ENCODE data around the gene KCNT2. TPM values are rescaled to one million over a fixed set of nuclear protein-coding genes. Genes with fewer than 3 reads are reported as not detected.
A peak's percentile ranks its signal among the peaks of the same experiment; 100 is the strongest.

Gene KCNT2
- total and polyA plus RNA-seq, 4 donors, result 1.7 to 11.2 (median 6.8) TPM

DNA sequence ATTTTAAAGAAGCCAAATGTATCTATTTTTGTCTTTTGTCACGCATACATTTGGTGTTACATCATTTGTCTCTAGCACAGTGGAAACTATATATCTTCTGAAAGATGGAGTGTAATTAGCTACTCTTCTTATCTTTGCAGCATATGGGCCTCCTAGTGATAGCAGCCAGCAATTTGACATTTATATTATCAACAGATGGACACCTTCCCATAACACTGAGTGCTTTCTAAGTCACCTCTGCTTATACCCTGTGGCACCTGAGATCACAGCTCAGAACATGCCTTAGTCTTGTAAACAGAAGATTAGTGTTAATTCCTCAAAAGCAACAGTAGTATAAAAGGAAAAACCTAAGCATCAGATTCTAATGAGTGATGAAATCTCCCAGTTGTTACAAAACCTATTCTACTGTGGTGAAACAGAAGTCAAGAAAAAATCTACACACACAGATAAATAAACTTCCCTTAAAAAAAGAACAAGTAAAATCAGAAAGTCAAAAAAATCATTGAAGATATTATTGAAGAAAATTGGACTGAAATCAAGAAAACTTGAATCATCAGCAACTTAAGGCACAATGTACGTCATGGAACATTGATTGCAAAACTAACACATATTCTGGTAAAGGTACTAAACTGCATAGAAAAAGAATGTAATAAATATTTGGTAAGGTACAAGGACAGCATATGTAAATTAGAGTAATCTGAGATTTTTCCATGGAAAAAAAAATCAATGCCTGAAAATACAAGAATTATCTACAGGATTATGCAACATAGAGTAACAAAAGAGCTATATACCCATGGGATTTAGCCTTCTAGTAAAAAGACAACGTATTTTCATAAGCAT is 61.7 kb downstream of the KCNT2 start:
- Histone ChIP-seq H3K4me1 (ENCODE audit: control insufficient read depth in 4 of 4, insufficient read depth in 4 of 4, low read length in 3 of 4) (peaks cover 0 to 14% (median under 1%) of the 10 kb centered on the region in 4 donors), H3K9ac (ENCODE audit: low read depth in 1 of 2, low read length in 2 of 2) (no peak overlapping the region), H3K27ac (ENCODE audit: low read depth in 1 of 2, low read length in 2 of 2) (peak overlapping the region; percentile 6 to 50), H3K4me3 (ENCODE audit: low read depth in 1 of 3, low read length in 3 of 3) (no peak overlapping the region), H3K36me3 (ENCODE audit: control insufficient read depth in 4 of 4, insufficient read depth in 3 of 4, low read depth in 1 of 4, low read length in 3 of 4) (no peaks in the 10 kb centered on the region), H3K27me3 (ENCODE audit: control insufficient read depth in 4 of 4, insufficient read depth in 4 of 4, low read length in 3 of 4) (no peaks in the 10 kb centered on the region), H3K9me3 (ENCODE audit: control insufficient read depth in 4 of 4, low read length in 3 of 4) (no peaks in the 10 kb centered on the region)
- no peak for DNase-seq (ENCODE audit: low spot score)
- 49% methylated on average over 3 of the region's 3 CpGs for WGBS
- TF ChIP-seq HNF4A (conservative IDR thresholded peaks at IDR 0.05) (peak; percentile 58 to 60), RAD21 (IDR thresholded peaks at IDR 0.05) (peak; percentile 32 to 51), FOXA1 (IDR thresholded peaks at IDR 0.05) (no peak), EGR1 (IDR thresholded peaks at IDR 0.05; ENCODE audit: low read depth in 2 of 2) (peak; percentile 76 to 93), RXRA (IDR thresholded peaks at IDR 0.05) (peak; percentile 64 to 84), JUND (IDR thresholded peaks at IDR 0.05) (peak; percentile 73 to 94), YY1 (IDR thresholded peaks at IDR 0.05) (no peak), HNF4G (IDR thresholded peaks at IDR 0.05) (peak; percentile 13), SP1 (IDR thresholded peaks at IDR 0.05) (peak; percentile 70)
- TF ChIP-seq, protein P1, sequence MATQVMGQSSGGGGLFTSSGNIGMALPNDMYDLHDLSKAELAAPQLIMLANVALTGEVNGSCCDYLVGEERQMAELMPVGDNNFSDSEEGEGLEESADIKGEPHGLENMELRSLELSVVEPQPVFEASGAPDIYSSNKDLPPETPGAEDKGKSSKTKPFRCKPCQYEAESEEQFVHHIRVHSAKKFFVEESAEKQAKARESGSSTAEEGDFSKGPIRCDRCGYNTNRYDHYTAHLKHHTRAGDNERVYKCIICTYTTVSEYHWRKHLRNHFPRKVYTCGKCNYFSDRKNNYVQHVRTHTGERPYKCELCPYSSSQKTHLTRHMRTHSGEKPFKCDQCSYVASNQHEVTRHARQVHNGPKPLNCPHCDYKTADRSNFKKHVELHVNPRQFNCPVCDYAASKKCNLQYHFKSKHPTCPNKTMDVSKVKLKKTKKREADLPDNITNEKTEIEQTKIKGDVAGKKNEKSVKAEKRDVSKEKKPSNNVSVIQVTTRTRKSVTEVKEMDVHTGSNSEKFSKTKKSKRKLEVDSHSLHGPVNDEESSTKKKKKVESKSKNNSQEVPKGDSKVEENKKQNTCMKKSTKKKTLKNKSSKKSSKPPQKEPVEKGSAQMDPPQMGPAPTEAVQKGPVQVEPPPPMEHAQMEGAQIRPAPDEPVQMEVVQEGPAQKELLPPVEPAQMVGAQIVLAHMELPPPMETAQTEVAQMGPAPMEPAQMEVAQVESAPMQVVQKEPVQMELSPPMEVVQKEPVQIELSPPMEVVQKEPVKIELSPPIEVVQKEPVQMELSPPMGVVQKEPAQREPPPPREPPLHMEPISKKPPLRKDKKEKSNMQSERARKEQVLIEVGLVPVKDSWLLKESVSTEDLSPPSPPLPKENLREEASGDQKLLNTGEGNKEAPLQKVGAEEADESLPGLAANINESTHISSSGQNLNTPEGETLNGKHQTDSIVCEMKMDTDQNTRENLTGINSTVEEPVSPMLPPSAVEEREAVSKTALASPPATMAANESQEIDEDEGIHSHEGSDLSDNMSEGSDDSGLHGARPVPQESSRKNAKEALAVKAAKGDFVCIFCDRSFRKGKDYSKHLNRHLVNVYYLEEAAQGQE (IDR thresholded peaks at IDR 0.05), result no peak
- TF ChIP-seq, protein P2, sequence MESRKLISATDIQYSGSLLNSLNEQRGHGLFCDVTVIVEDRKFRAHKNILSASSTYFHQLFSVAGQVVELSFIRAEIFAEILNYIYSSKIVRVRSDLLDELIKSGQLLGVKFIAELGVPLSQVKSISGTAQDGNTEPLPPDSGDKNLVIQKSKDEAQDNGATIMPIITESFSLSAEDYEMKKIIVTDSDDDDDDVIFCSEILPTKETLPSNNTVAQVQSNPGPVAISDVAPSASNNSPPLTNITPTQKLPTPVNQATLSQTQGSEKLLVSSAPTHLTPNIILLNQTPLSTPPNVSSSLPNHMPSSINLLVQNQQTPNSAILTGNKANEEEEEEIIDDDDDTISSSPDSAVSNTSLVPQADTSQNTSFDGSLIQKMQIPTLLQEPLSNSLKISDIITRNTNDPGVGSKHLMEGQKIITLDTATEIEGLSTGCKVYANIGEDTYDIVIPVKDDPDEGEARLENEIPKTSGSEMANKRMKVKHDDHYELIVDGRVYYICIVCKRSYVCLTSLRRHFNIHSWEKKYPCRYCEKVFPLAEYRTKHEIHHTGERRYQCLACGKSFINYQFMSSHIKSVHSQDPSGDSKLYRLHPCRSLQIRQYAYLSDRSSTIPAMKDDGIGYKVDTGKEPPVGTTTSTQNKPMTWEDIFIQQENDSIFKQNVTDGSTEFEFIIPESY (IDR thresholded peaks at IDR 0.05), result peak; percentile 71
- TF ChIP-seq, protein P3, sequence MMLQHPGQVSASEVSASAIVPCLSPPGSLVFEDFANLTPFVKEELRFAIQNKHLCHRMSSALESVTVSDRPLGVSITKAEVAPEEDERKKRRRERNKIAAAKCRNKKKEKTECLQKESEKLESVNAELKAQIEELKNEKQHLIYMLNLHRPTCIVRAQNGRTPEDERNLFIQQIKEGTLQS (IDR thresholded peaks at IDR 0.05), result peak; percentile 69
- TF ChIP-seq, protein P4, sequence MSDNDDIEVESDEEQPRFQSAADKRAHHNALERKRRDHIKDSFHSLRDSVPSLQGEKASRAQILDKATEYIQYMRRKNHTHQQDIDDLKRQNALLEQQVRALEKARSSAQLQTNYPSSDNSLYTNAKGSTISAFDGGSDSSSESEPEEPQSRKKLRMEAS (IDR thresholded peaks at IDR 0.05), result peak; percentile 27

DNA sequence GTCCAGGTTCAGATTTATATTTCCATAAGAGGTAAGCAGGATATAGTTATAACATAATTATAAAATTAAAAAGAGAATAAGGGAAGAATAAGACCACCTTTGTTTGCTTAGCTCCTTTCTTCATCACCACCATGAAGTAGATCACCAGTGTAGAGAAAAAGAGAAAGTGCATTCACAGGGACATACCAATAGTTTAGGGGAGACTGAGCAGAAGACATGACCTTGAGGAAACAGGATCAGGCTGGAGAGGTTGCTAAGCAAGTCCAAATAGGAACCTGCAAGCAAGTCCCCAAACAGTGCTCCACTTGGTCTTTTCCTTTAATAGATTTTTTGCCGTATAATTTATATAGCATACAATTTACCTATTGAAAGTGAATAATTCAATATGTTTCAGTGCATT is 63.0 kb downstream of the KCNT2 start:
- Histone ChIP-seq H3K9ac (ENCODE audit: low read depth in 1 of 2, low read length in 2 of 2) (no peak overlapping the region), H3K36me3 (ENCODE audit: control insufficient read depth in 4 of 4, insufficient read depth in 3 of 4, low read depth in 1 of 4, low read length in 3 of 4) (no peaks in the 10 kb centered on the region), H3K27me3 (ENCODE audit: control insufficient read depth in 4 of 4, insufficient read depth in 4 of 4, low read length in 3 of 4) (no peaks in the 10 kb centered on the region), H3K9me3 (ENCODE audit: control insufficient read depth in 4 of 4, low read length in 3 of 4) (no peaks in the 10 kb centered on the region), H3K27ac (ENCODE audit: low read depth in 1 of 2, low read length in 2 of 2) (no peak overlapping the region), H3K4me3 (ENCODE audit: low read depth in 1 of 3, low read length in 3 of 3) (no peak overlapping the region), H3K4me1 (ENCODE audit: control insufficient read depth in 4 of 4, insufficient read depth in 4 of 4, low read length in 3 of 4) (peaks cover 0 to 15% (median 2%) of the 10 kb centered on the region in 4 donors)
- TF ChIP-seq, protein P5, sequence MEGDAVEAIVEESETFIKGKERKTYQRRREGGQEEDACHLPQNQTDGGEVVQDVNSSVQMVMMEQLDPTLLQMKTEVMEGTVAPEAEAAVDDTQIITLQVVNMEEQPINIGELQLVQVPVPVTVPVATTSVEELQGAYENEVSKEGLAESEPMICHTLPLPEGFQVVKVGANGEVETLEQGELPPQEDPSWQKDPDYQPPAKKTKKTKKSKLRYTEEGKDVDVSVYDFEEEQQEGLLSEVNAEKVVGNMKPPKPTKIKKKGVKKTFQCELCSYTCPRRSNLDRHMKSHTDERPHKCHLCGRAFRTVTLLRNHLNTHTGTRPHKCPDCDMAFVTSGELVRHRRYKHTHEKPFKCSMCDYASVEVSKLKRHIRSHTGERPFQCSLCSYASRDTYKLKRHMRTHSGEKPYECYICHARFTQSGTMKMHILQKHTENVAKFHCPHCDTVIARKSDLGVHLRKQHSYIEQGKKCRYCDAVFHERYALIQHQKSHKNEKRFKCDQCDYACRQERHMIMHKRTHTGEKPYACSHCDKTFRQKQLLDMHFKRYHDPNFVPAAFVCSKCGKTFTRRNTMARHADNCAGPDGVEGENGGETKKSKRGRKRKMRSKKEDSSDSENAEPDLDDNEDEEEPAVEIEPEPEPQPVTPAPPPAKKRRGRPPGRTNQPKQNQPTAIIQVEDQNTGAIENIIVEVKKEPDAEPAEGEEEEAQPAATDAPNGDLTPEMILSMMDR (IDR thresholded peaks at IDR 0.05; ENCODE audit: low read depth, low read length, missing input control), result no peak
- TF ChIP-seq HNF4A (conservative IDR thresholded peaks at IDR 0.05) (no peak), FOXA1 (IDR thresholded peaks at IDR 0.05) (no peak), RXRA (IDR thresholded peaks at IDR 0.05) (no peak), EGR1 (IDR thresholded peaks at IDR 0.05; ENCODE audit: low read depth in 2 of 2) (no peak), FOXA2 (IDR thresholded peaks at IDR 0.05) (no peak), TAF1 (conservative IDR thresholded peaks at IDR 0.05) (no peak), RAD21 (IDR thresholded peaks at IDR 0.05) (no peak), SP1 (IDR thresholded peaks at IDR 0.05) (no peak), JUND (IDR thresholded peaks at IDR 0.05) (no peak)
- TF ChIP-seq, protein P4 (IDR thresholded peaks at IDR 0.05), result no peak
- TF ChIP-seq, protein P3 (IDR thresholded peaks at IDR 0.05), result no peak
- TF ChIP-seq, protein P1 (IDR thresholded peaks at IDR 0.05), result no peak
- DNase-seq (ENCODE audit: low spot score), result no peak
- 100% methylated on average over 1 of the region's 1 CpG for WGBS

Data from liver (tissue), 9 donors.